ENCODE results near the gene ASAP2.

- no peak for TF ChIP-seq CTCF (IDR thresholded peaks at IDR 0.05; ENCODE audit: borderline replicate concordance, extremely low read depth, low read length, poor library complexity, severe bottlenecking)
- TF ChIP-seq EZH2 (IDR thresholded peaks at IDR 0.05; ENCODE audit: borderline replicate concordance, low read depth, low read length, severe bottlenecking): no peak
These were observed 188.2 kb downstream of the ASAP2 start for GRCh38 chr2:9394816-9395215.
